HCT116 (cell line): ENCODE data around the gene SEMA4F. TPM values are rescaled to one million over a fixed set of nuclear protein-coding genes. Genes with fewer than 3 reads are reported as not detected.
A peak's percentile ranks its signal among the peaks of the same experiment; 100 is the strongest.

Source experiments
- ATAC-seq: fragments of 200-7000 bp; cut with Tn5 transposase; 2 replicates; pipeline ENCODE4 v1.9.1; 2020; ENCODE audit warnings: mild to moderate bottlenecking, moderate library complexity
- BruUV-seq: library from RNA; stranded (reverse); fragments of 400-500 nt; replicated peaks from 2 replicates; lab custom pipeline; 2021; lab: Mats Ljungman, UMichigan
- CTCF ChIA-PET: fragments of 300-600 bp; sonication (Branson Sonifier 250); formaldehyde crosslinking; loops from one replicate; lab custom pipeline; 2021; ENCODE audit warnings: antibody characterized with exemption; lab: Charles Lee
- POLR2A ChIA-PET: fragments of 300-600, 350-600 bp; sonication (Branson Sonifier 250); formaldehyde crosslinking; loops from one replicate; lab custom pipeline; 2021; ENCODE audit warnings: antibody characterized with exemption; lab: Charles Lee
- RAD21 ChIA-PET, 2 experiments: fragments of 300-600 bp; sonication (Branson Sonifier 250); formaldehyde crosslinking; loops; one replicate each; lab custom pipeline; 2023; ENCODE audit warnings: low total read pairs in 2 of 2; ENCODE audit not compliant: uncharacterized antibody in 2 of 2, unreplicated experiment in 2 of 2, low non-redundant PET in 1 of 2; lab: Charles Lee
- DNase-seq: peaks from one replicate; pipeline ENCODE4 v3.0.0-alpha.2; 2010; ENCODE audit warnings: low read depth, low spot score
- H2AFZ ChIP-seq: fragments of 200-600 bp; shearing (Covaris generic), sonication (generic); 2 replicates; pipeline ENCODE4 v1.6.1; 2017; ENCODE audit warnings: low read depth, mixed run types, mixed read lengths, antibody characterized with exemption, low read length; ENCODE audit not compliant: poor library complexity, severe bottlenecking
- H3K27ac ChIP-seq: 2 replicates; pipeline ENCODE4 v1.5.1; 2012; ENCODE audit warnings: low read depth, low read length
- H3K27me3 ChIP-seq: fragments of 200-600 bp; sonication (generic); 2 replicates; pipeline ENCODE4 v1.6.1; 2016; ENCODE audit warnings: mixed run types, low read length, mixed read lengths; ENCODE audit not compliant: insufficient read depth
- H3K36me3 ChIP-seq, 2 experiments: fragments of 200-500 bp in 1 of 2; fragments of 200-600 bp in 1 of 2; sonication (Bioruptor generic) in 1 of 2; sonication (generic) in 1 of 2; 2 replicates each; pipeline versions ENCODE4 v1.5.1 to v1.6.1; 2014 to 2016; ENCODE audit warnings: low read length in 2 of 2, inconsistent platforms in 1 of 2, mixed read lengths in 1 of 2, mixed run types in 1 of 2; ENCODE audit not compliant: insufficient read depth in 2 of 2, control insufficient read depth in 1 of 2
- H3K4me1 ChIP-seq, 2 experiments: fragments of 200-600 bp in 1 of 2; sonication (generic) in 1 of 2; 2 replicates each; pipeline versions ENCODE4 v1.5.1 to v1.6.1; 2012 to 2017; ENCODE audit warnings: low read length in 2 of 2, inconsistent platforms in 1 of 2, mild to moderate bottlenecking in 1 of 2, mixed read lengths in 1 of 2, mixed run types in 1 of 2, moderate library complexity in 1 of 2; ENCODE audit not compliant: insufficient read depth in 2 of 2, control insufficient read depth in 1 of 2
- H3K4me2 ChIP-seq: fragments of 200-600 bp; sonication (generic); 2 replicates; pipeline ENCODE4 v1.6.1; 2017; ENCODE audit warnings: mixed run types, low read length, mixed read lengths
- H3K4me3 ChIP-seq, 2 experiments: fragments of 200-600 bp in 1 of 2; sonication (generic) in 1 of 2; replicated peaks in 1 of 2; 2 replicates each; pipeline ENCODE4 v1.5.1; 2011 to 2016; ENCODE audit warnings: low read length in 2 of 2, control low read depth in 1 of 2, low read depth in 1 of 2, mild to moderate bottlenecking in 1 of 2, mixed read lengths in 1 of 2, mixed run types in 1 of 2
- H3K79me2 ChIP-seq: fragments of 200-600 bp; sonication (generic); 2 replicates; pipeline ENCODE4 v1.6.1; 2017; ENCODE audit warnings: mild to moderate bottlenecking, mixed run types, low read length, moderate library complexity, mixed read lengths; ENCODE audit not compliant: insufficient read depth
- H3K9ac ChIP-seq: fragments of 200-600 bp; sonication (generic); 2 replicates; pipeline ENCODE4 v1.6.1; 2016; ENCODE audit warnings: low read length, mixed read lengths
- H3K9me2 ChIP-seq: fragments of 200-600 bp; sonication (generic), shearing (Covaris generic); 2 replicates; pipeline ENCODE4 v1.6.1; 2017; ENCODE audit warnings: mixed run types, mild to moderate bottlenecking, moderate library complexity; ENCODE audit not compliant: insufficient read depth
- H3K9me3 ChIP-seq, 2 experiments: fragments of 200-500 bp in 1 of 2; fragments of 200-600 bp in 1 of 2; sonication (Bioruptor generic) in 1 of 2; sonication (generic) in 1 of 2; 2 replicates each; pipeline ENCODE4 v1.6.1; 2014 to 2017; ENCODE audit warnings: low read length in 2 of 2, mixed read lengths in 2 of 2, inconsistent platforms in 1 of 2, low read depth in 1 of 2, mild to moderate bottlenecking in 1 of 2, mixed run types in 1 of 2, moderate library complexity in 1 of 2; ENCODE audit not compliant: control insufficient read depth in 1 of 2, insufficient read depth in 1 of 2
- H4K20me1 ChIP-seq: fragments of 200-600 bp; sonication (generic), shearing (Covaris generic); 2 replicates; pipeline ENCODE4 v1.6.1; 2017; ENCODE audit warnings: mixed run types, mild to moderate bottlenecking, moderate library complexity; ENCODE audit not compliant: insufficient read depth
- ATF3 ChIP-seq: IDR thresholded peaks from 2 replicates; pipeline ENCODE4 v1.6.1; 2012
- CBX3 ChIP-seq: IDR thresholded peaks from 2 replicates; pipeline ENCODE4 v1.6.1; 2012; ENCODE audit warnings: low read depth
- CEBPB ChIP-seq: IDR thresholded peaks from 2 replicates; pipeline ENCODE4 v1.6.1; 2012; ENCODE audit warnings: low read depth
- EGR1 ChIP-seq: IDR thresholded peaks from 2 replicates; pipeline ENCODE4 v1.6.1; 2012; ENCODE audit warnings: low read depth
- ELF1 ChIP-seq: IDR thresholded peaks from 2 replicates; pipeline ENCODE4 v1.6.1; 2012; ENCODE audit warnings: low read depth, borderline replicate concordance
- EZH2 ChIP-seq: fragments of 200-600 bp; sonication (generic); IDR thresholded peaks from 2 replicates; pipeline ENCODE4 v1.6.1; 2017; ENCODE audit warnings: antibody characterized with exemption, mixed run types
- EZH2phosphoT487 ChIP-seq: fragments of 200-600 bp; IDR thresholded peaks from 2 replicates; pipeline ENCODE4 v1.6.1; 2018; ENCODE audit warnings: antibody characterized with exemption, borderline replicate concordance
- FOSL1 ChIP-seq: IDR thresholded peaks from 2 replicates; pipeline ENCODE4 v1.6.1; 2012; ENCODE audit warnings: low read depth
- JUND ChIP-seq: IDR thresholded peaks from 2 replicates; pipeline ENCODE4 v1.6.1; 2012
- POLR2A ChIP-seq: IDR thresholded peaks from 2 replicates; pipeline ENCODE4 v1.7.0; 2011; ENCODE audit warnings: borderline replicate concordance; ENCODE audit not compliant: insufficient read depth, insufficient read length; ENCODE audit errors: extremely low read depth
- POLR2AphosphoS5 ChIP-seq: IDR thresholded peaks from 2 replicates; pipeline ENCODE4 v1.6.1; 2011; ENCODE audit warnings: mild to moderate bottlenecking, low read depth, low read length, moderate library complexity
- RAD21 ChIP-seq: IDR thresholded peaks from 2 replicates; pipeline ENCODE4 v1.6.1; 2012; ENCODE audit warnings: low read depth, mild to moderate bottlenecking
- REST ChIP-seq: IDR thresholded peaks from 2 replicates; pipeline ENCODE4 v1.6.1; 2012; ENCODE audit warnings: low read depth
- SIN3A ChIP-seq: IDR thresholded peaks from 2 replicates; pipeline ENCODE4 v1.6.1; 2012; ENCODE audit warnings: low read depth
- SP1 ChIP-seq: IDR thresholded peaks from 2 replicates; pipeline ENCODE4 v1.6.1; 2012; ENCODE audit warnings: low read depth
- SRF ChIP-seq: IDR thresholded peaks from 2 replicates; pipeline ENCODE4 v1.6.1; 2012; ENCODE audit warnings: low read depth
- ZFX ChIP-seq: fragments of 450-650 bp; IDR thresholded peaks from 2 replicates; pipeline ENCODE4 v1.6.1; 2017
- intact Hi-C: fragments of 100-400 bp; cut with micrococcal nuclease; formaldehyde crosslinking; loops from 2 replicates; pipeline ENCODE4 v1.10.0; 2022
- total RNA-seq: library from RNA; stranded (reverse); gene quantifications from one replicate; pipeline ENCODE4 v1.2.1, GENCODE V29; 2021; ENCODE audit not compliant: unreplicated experiment
- TF ChIP-seq, protein P1 (sequence below): IDR thresholded peaks from 2 replicates; pipeline ENCODE4 v1.6.1; 2012

SEMA4F gene
- total RNA-seq, 1 experiment from 2014 or later: 12.3 TPM

DNA sequence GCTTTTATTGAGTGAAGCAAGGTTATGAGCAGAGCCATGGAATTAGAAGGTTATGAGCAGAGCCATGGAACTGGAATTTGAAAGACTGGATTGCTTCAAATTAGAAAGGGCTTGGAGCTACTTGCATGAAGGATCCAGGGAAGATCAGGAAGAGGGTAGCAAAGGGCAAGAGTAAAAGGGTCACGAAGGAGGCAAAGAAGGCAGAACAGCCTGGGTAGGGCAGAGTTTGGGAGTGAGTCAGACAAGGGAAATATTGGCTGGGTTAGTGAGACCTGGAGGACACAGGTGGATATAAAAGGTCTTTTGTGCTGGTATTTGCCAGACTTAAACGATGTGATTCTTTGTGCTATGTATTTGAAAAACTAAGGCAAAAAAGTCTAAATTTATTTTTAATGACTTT lies 65.0 kb downstream of the SEMA4F start:
- Histone ChIP-seq H3K4me1 (peaks cover 0 to 18% of the 10 kb centered on the region in 2 experiments; a peak in 2 of 4 replicates), H3K4me3 (no peak overlapping the region), H3K9me2 (no peaks in the 10 kb centered on the region), H3K27me3 (no peaks in the 10 kb centered on the region), H3K9ac (no peak overlapping the region), H3K4me2 (peak overlapping the region; percentile 6; the same call in 1 of the 2 replicates), H3K79me2 (no peaks in the 10 kb centered on the region), H2AFZ (no peak overlapping the region), H3K36me3 (no peaks in the 10 kb centered on the region), H4K20me1 (no peaks in the 10 kb centered on the region), H3K9me3 (no peaks in the 10 kb centered on the region), H3K27ac (no peak overlapping the region)
- RAD21 ChIA-PET: no interaction called here
- BruUV-seq: no TSS peak
- TF ChIP-seq CBX3 (no peak), POLR2AphosphoS5 (no peak), EGR1 (no peak), ATF3 (no peak), ZFX (no peak), EZH2 (no peak), EZH2phosphoT487 (no peak), FOSL1 (no peak), RAD21 (no peak), REST (no peak), JUND (no peak), ELF1 (no peak), POLR2A (no peak), SRF (no peak), SP1 (no peak), CEBPB (no peak), SIN3A (no peak)
- TF ChIP-seq, protein P1, sequence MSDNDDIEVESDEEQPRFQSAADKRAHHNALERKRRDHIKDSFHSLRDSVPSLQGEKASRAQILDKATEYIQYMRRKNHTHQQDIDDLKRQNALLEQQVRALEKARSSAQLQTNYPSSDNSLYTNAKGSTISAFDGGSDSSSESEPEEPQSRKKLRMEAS: no peak
- CTCF ChIA-PET: no interaction called here
- POLR2A ChIA-PET: interaction anchor here (0.9 kb wide), 1 partner anchor 22 kb away, joined by 3 read pairs; no protein-coding TSS in a partner anchor
- intact Hi-C loops: no loop called here
- ATAC-seq (no peak), DNase-seq (no peak)
